Ureter (tissue), 1 donor: Measurements from ENCODE around the gene USP25. TPM values are rescaled to one million over a fixed set of nuclear protein-coding genes. Genes with fewer than 3 reads are reported as not detected.

Experiments
- DNase-seq: peaks from one replicate; pipeline ENCODE4 v3.0.0-alpha.2; 2020; ENCODE audit warnings: low spot score
- total RNA-seq: library from RNA; stranded (reverse); gene quantifications from one replicate; pipeline ENCODE4 v1.2.4, GENCODE V29; 2023
- donor health status: DM: yes; HTN: yes; CAD: no.

The USP25 gene
- total RNA-seq, 1 donor from 2014 or later: 59.3 TPM

DNA sequence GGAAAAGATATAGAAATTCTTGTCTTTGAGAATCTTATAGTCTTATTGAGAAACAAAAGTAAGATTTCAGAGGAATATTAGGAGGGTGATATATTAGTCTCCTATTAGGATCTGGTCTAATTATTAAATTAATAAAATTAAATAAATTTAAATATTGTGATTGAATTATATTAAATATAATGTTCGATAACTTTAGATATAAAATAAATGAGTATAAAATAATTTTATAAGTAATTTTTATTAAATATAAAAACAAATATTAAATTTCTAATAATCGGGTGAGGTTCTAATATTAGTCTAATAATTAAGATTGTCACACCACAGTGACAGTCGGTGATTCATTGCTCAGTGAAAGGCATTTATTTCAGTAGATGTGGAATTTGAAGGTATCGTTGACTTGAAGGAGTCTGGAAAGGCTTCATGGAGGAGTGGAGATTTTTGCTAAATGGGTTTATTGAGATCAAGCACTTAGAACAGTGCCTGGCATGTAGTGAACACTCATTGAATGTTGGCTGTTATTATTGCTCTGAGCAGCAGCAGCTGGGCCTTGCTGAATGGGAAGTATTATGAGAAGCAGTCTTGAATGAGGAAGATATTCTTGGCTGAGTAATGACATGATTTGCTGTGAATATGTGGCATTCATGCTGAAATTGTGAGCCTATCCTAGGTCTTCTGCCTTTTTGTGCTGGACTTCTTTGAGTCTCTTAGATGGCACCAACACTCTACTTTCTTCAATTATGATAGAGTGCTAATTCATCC is 74.6 kb downstream of the USP25 start:
- DNase-seq: no peak

DNA sequence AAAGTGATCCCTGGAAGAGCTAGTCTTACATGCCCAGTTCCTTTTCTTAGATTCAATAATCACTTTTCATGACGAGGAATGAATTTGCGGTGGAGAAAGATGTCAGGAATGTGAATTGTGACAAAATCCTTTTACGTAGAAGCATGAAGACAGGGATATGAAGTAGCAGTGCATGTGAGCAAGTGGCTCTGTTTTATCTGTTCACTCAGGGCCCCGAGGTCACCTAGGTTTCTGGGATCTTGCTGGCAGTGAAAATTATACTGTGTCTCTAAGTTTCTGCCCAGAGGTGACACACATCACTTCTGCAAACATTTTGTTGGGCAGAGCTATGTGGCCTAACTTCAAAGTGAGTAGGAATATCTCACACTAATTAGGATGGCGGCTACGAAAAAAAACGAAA is 79.3 kb downstream of the USP25 start:
- DNase-seq: no peak

DNA sequence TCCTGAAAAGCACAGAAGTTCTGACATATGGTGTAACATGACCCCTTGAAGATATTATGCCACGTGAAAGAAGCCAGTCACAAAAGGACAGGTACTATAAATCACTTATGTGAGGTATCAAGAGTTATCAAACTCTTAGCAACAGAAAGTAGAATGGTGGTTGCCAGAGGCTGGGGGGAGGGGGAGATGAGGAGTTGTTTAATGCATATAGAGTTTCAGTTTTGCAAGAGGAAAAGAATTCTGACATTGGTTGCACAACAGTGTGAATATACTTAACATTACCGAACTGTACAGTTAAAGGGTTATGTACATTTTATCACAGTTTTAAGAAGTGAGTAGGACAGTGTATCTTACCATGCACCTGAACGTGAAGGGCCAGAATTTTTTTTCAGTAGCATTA is 80.0 kb downstream of the USP25 start:
- no peak for DNase-seq

DNA sequence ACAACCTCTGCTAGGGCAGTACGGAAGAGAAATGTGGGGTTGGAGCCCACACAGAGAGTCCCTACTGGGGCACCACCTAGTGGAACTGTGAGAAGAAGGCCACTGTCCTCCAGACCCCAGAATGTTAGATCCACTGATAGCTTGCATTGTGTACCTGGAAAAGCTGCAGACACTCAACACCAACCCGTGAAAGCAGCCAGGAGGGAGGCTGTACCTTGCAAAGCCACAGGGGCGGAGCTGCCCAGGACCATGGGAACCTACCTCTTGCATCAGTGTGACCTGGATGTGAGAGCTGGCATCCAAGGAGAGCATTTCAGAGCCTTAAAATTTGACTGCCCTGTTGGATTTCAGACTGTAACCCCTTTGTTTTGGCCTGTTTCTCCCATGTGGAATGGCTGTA is 85.5 kb downstream of the USP25 start:
- no peak for DNase-seq

DNA sequence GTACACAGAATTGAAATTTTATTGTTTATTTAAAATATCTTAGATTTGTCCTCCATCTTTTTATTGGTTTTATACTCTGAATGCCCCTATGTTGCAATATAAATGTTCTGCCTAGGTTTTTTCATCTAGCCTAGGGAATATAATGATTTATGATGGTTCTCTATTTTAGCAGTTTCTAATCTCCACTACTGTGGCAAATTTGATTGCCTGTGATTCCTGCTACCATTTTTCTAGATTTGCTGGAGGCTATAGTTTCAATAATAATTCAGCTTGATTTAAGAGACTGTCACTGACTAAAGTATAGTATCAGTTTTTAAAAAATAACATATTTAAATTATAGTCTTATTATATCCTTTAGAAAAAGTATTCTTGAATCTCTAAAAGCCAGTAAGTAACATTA is 90.5 kb downstream of the USP25 start:
- no peak for DNase-seq

DNA sequence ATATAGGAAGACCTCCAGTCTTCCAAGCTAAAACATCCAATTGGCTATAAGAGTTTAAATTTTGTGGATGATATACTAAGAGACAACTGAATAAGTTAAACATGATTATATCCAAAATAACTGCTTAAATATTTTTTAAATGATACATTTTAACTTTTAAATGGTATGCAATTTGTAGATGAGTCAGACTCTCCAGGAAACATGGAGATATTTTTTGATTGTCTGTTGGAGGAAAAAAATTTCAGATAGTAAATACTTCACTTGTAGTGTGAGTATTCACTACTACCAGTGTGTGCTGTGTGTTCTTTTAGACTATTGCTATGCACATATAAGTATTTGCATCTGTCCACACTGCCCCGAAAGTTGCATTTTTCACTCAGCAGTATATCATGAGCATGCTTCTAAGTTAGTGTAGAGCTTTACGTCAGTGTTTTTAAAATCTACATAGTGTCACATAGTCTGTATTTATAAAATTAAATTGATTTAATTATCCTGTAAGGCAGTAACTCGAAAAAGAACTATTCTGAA is 91.1 kb downstream of the USP25 start:
- DNase-seq: no peak

DNA sequence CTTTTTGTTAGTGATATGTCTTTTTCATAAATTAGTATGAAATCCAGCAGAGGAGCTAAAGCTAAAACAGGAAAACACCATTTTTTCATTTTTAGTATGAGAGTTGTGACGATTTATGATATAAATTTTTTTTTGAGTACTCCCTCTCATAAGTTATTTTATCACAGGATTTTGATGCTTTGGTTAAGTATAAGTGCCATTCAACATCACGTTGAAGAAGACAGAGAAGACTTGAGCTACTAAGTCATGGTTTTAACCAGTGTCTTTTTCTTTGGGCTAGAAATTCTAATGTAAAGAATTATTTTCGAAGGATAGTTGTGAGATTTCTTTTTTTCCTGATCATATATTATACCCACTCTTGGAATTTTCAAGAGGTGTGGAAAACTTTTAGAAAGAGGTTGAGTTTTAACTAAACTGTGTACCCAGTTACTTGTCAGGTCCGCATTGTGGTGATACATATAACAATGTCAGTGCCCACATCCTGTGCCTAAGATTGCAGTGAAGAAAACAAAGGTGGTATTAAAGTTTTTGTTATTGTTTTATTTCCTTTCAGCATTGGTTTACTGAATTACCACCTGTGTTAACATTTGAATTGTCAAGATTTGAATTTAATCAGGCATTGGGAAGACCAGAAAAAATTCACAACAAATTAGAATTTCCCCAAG is 93.8 kb downstream of the USP25 start:
- DNase-seq: no peak

DNA sequence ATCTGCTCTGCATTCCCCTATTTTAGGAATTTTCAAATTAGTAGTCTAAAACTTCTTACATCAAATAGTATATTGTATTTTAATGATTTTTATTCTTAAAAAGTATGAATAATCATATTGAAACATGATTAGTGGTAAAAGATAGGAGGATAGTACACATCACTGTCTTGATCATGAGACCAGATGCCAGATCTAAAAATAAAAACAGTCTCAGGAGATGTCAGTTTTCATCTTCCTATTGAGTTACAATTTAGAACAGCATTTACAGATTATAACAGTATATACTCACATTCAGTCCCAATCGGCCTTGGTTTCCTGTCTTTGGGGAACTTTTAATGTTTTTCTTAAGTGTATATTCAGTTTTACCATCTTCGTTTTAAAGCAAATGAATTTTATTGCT is 95.9 kb downstream of the USP25 start:
- DNase-seq: no peak

DNA sequence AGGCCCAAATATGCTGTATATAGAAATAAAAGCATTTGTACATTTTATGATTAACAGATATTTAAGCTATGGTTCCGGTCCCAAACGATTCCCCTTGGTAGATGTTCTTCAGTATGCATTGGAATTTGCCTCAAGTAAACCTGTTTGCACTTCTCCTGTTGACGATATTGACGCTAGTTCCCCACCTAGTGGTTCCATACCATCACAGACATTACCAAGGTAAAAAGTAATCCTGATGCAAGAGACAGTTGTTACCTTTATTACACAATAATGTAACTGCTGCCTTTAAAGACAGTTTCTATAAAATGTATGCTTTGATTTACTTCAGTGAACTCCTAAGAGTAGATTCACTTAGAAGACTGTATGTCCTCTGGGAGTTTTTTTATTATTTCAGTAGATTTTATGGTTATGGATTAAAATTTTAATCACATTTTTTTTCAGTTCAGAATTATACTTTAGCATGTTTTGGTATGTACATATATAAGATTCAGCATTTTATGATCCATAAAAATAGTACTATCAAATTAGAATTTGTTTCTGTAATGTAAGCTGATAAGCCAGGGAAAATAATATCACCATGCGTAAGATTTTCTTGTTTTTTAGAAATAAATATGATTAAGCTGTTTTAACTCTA is 96.5 kb downstream of the USP25 start:
- DNase-seq: no peak

DNA sequence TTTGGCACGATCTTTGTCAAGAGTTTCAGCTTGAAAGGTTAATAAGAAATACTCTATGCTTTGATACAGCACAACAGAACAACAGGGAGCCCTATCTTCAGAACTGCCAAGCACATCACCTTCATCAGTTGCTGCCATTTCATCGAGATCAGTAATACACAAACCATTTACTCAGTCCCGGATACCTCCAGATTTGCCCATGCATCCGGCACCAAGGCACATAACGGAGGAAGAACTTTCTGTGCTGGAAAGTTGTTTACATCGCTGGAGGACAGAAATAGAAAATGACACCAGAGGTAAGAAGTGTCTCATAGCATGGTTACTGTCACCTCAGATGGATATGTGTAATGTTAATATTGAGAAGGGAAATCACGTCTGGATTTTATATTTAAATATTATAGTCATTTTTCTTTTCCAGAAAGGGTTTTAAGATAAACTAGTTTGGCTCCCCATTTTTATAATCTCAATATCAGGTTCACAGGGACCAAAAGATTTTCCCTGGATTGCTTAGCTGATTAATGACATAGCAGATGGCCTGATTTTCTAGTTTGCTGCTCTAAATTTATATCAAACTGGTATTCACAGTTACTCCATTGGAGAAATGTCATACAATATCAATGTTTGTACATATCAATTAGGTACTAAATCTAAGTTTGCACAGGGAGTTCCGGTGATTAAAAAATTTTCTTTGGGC is 97.3 kb downstream of the USP25 start:
- no peak for DNase-seq

DNA sequence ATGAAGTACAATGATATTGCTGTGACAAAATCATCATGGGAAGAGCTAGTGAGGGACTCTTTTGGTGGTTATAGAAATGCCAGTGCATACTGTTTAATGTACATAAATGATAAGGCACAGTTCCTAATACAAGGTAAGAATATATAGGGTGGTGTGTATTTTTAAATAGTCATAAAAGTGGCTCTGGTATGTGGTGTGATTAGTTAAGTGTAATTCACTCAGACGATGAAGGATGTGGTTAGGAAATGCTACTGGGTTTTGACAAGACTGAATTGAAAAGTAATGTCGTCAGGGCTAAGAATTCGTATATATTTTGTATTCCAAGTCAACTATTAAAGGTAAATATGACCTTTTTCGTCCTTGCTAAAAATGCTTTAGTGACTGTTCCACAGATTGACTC is 101.7 kb downstream of the USP25 start:
- DNase-seq: no peak

DNA sequence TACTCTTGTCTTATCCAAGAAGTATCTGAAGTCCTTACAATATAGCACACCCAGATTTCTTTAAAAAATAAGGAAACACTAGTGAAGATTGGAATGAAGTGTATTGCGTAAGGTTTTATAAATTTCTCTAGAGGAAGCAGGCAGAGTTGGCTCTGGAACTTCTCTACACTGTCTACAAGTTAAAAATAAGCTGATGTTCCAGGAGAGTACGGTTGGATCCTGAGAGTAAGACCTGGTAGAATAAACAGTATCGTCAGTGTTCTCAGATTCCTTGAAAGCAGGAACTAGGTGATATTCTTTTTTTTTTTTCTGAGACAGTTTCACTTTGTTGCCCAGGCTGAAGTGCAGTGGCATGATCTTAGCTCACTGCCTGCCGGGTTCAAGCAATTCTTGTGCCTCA is 107.9 kb downstream of the USP25 start:
- no peak for DNase-seq

DNA sequence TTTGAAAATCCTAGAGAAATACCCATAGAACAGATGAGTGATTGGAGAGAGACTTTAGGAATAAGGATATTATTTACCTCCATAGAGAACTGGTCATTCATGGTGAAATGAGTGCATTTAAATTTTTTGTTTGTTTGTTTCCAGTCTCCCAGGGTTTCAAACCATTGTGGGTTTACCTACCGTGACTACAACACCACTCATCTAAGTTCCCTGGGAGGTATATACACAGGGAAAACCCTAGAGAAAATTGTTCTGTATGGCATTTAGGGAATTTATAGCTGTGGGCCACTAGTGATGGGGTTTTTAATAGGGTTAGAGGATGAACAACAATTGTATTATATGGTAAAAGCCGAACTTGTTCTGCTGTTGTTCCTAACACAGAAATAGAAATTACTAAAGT is 109.2 kb downstream of the USP25 start:
- no peak for DNase-seq

DNA sequence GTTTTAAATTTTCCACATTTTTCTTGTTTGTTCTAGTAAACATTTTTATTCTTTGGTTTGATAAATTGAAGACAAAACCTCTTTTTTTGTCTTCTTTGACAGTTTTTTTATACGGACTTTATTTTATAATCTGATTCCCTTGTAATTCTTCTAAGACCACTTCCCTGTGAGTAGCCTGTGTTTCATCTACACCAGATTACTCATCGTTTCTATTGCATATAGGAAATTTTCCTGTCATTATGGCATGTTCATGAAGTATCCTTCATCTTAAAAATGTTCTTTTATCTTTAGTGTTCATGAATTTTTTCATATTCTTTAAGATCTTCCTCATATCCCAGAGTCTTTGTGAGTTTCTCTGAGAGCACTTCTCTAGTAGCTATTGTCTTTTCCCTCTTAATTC is 109.8 kb downstream of the USP25 start:
- no peak for DNase-seq

DNA sequence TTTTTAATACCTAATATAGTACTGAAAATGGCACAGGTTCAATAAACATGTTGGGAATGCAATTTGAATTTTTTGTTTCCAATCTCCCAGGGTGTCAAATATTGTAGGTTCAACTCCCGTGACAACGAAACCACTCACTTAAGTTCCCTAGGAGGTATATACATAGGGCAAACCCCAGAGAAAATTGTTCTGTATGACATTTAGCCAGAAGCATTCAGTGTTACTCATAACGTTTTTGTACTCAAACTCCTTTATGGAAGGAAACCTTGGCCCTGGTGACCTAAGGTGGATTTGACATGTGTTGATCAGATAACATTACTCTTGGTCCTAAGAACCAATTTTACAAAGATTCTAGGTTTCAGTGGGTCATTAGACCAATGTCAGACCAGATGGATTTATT is 110.6 kb downstream of the USP25 start:
- DNase-seq: no peak

DNA sequence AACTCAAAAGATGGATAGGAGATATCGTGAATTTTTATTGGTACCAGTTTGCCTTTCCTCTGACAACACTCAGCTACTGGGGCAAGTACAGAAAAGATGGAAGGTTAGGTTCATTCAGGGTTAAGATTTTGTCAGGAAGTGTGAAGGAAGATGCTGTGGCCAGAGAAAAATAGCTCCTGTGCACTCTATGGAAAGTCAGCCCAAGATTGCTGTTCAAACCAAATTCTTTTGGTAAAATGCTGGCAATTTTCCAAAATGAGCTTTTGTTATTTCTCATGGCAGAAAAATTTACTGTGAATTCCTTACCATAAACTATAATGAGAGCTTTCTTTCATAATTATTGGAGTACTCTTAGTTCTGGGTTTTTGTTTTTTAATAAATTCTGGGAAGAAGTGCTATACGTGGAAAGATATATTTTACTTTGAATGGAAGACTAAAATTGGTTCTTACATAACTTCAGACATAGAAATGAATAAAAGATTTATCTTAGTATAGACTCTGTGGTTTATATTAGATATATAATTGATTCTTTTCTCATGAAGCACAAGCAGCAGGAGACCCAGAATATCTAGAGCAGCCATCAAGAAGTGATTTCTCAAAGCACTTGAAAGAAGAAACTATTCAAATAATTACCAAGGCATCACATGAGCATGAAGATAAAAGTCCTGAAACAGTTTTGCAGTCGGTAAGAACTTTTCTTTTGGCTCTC is 112.2 kb downstream of the USP25 start:
- DNase-seq: no peak

DNA sequence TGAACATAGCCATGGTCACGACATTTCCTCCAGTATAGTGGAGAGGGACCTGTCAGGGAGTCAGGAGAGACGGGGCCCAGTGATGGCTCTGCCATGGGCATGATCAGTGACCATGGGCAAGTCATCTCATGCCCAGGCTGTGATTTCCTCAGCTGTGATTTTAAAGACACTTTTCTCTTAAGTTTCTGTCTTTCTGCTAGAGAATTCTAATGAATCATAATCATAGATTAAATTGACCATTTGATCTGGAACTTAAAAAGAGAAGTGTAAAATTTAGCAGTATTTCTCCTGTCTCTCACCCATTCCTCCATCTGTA is 112.7 kb downstream of the USP25 start:
- no peak for DNase-seq

DNA sequence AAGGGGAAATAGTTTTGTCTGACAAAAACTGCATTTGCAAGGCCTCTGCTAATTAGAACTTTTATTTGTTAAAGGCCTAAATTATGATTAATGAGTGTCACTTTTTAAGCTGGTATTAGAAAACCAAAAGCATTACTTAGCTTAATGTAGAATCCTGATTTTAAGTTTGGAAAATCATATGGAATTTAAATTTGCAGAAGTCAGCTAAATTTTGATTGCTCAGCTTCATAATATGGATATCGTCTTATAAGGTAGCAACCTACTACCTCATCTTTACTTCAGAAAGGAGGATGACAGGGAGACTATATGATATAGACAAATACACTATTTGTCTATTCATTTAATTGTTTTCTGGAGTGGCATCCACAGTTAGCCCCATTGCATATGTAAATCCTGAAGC is 114.0 kb downstream of the USP25 start:
- DNase-seq: no peak

DNA sequence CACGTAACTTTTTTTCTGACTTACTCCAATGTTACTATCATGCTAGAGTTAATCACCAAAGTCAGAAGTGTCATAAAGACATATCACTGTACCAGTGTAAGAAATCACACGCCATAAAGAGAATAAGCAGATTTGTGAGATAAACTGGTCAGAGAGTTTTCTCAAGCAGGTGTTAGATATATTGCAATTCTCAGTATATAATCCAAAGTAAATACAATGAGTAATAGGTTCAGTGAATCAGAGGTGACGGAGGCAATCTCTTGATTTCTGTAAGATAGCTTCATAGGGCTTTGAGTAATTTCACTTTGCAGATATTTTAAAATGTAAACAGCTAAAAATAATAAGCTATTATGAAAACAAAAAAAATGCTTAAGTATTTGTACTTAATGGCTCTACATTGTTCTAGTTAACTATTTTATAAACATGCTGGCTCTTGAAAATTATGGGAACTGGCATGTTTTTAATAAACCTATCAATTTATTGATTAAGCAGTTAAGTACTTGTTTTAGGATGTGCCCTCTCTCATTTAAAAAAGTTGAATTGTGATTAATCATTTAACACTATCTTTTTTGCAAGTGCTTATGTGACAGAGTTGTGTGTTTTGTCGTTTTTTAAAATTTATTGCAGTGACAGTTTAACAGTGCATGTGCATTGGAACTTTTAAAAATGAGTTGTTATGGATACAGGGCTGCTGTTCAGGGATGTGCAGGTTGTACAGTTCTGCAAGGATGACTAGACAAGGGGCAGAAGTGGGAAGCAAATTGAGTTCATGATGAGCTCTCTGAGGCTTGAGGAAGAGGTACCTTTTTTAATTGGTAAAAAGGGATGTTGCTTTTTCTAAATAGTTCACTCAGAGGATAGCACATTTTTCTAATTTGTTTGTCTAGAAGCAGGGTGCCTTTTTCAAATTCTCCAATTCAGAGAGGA is 119.1 kb downstream of the USP25 start:
- no peak for DNase-seq

DNA sequence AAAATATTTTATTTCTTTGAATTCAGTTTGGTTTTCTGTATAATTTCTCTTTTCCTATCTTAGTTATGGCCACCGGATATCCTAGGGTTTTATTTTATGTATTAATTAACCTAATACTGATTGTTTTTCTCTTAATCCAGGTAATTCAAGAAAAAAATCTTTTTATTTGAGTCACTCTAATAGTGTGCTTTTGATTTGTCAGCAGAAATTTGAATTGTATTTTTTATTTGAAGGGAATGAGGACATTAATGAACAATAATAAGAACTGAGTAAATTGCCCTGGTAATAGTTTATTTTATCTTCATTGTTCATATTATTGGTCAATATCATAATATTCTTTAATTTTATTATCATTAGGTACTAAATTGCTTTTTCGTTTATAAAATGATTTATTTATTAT is 120.1 kb downstream of the USP25 start:
- no peak for DNase-seq

DNA sequence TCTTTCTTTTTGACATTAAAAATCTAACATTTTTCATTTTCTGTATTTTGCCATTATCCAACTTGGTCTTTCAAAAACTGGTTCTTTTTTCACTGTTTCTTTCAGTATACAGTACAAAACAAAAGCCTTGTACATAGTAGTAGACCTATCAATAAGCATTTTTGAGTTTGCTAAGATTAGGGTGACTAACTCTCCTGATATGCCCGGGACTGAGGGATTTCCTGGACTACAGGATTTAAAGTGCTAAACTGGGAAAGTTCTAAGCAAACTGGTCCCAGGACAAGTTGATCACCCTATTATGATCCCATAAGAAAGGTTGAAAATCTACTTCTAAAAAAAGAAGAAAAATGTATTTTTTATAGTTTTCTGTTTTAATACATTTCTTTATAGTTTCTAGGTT is 120.9 kb downstream of the USP25 start:
- no peak for DNase-seq
